GM18511 (cell line): ENCODE results near the gene MAP2K2.

Source experiments
- ATAC-seq: cut with Tn5 transposase; IDR thresholded peaks from one replicate; pipeline ENCODE4 v1.9.1; 2021; ENCODE audit warnings: mild to moderate bottlenecking, moderate library complexity; ENCODE audit not compliant: unreplicated experiment

The MAP2K2 gene

DNA sequence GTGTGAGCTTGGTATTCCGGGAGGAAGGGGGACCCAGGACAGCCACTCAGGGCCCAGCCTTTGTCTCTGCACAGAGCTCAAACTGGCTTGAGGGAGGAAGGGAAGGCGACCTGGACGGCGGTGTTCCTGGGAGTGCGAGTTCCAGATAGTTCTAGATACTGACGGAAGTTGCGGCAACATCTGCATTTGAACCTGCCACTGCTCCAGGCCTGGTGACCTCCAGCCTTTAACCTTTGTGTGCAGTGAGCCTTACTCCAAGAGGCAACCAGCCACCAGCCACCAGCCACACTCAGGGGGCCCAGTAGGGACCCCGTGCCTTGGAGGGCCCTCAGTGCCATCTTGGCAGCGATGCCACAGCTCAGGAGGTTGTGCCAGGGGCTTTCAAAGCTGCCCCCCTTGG is 41.8 kb downstream of the MAP2K2 start:
- no peak for ATAC-seq

DNA sequence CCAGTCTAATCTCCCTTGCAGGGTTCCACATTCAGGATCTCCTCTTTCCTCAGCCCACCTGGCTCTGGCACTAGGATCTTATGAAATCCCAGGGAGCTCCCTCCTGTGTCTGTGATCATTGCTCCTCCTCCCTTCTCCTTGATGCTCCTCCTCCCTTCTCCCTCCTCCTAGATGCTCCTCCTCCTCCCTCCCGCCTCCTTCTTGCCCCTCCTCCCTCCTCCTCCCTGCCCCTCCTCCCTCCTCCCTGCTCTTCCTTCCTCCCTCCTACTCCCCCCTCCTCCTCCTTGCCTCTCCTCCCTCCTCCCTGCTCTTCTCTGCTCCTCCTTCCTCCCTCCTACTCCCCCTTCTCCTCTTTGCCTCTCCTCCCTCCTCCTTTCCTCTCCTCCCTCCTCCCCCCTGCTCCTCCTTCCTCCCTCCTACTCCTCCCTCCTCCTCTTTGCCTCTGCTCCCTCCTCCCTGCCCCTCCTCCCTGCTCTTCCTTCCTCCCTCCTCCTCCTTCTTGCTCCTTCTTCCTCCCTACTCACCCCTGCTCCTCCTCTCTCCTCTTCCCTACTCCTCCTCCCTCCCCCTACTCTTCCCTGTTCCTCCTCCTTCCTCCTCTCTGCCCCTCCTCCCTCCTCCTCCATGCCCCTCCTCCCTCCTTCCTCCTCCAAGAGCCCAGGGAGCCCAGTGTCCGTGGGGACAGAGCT is 42.3 kb downstream of the MAP2K2 start:
- no peak for ATAC-seq

DNA sequence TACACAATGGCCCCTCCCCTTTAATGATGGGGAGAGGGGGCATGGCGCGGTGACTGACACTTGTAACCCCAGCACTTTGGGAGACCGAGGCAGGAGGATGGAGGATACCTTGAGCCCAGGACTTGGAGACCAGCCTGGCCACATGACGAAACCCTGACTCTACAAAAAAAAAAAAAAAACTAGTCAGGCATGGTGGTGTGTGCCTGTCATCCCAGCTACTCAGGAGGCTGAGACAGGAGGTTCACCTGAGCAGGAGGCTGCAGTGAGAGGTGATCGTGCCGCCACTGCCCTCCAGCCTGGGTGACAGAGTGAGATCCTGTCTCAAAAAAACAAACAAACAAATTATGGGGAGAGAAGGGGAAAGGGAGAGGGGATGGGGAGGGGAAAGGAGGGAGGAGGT is 43.4 kb downstream of the MAP2K2 start:
- no peak for ATAC-seq

DNA sequence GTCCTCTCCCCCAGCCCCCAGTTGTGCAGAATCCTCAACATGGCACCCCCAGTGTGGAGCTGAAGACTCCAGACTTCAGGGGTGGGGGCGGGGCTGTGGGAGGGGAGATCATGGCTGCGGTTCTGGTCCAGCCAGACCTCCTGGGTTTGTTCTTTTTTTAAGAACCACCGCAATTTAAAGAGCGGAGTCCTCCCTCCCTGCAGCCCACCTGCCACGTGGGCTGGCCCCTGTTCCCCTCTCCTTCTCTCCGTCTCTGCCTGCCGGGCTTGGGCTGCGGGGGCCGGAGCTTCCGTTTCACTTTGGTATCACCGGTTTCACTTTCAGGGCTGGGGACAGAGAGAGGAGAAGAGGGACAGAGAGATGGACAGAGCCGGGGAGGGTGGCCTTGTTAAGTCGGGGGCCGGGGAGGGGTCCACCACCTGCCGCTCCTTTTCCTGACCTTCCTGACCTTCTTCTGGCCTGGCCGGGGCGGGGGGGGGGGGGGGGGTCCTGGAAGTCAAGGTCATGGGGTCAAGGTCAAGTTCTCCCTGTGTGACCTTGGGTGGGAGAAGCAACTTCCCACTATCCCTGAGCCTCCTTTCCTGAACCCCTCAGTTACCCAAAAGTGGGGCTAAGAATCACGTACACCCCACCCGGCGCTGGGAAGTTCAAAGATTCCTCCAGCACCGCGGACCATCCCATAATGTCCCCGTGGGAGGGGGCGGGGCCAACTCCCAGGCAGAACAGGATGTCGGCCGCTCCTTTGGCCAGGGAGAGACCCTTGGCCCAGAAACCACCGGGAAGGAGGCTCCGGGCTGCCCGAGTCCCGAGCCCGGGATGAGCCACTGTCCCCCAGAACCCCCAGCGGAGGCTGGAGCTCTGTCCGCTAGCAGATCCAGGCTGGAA is 45.9 kb downstream of the MAP2K2 start:
- ATAC-seq: no peak

DNA sequence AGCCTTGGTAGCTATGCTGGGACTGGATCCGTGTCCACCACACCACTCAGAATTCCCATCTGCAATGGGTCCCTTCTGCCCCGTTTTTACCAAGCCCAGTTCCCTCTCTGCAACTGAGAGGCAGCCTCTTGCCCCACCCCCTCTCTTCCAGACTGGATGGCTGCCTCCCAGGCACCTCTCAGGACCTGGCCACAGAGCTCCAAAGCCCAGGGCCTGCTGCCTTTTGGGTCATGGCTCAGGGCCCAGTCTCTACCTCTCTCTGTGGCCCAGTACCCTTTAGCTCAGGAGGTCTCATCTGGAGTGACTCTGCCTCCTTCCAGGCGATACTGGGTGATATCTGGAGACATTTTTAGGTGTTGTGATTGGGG is 46.9 kb downstream of the MAP2K2 start:
- no peak for ATAC-seq

DNA sequence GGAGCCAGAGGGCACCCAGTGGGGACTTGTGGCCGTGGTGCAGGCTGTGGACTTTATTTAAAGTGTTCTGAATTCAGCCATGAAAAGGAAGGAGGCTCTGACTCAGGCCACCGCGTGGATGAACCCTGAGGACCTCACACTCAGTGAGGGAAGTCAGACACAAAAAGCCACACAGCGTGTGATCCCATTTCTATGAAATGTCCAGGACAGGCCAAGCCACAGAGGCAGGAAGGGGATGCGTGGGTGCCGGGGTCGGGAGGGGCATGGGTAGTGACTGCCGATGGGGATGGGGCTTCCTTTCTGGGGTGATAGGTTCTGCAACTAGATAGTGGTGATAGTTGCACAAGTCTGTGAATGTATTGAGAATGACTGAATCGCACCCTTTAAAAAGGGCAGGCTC is 48.5 kb downstream of the MAP2K2 start:
- no peak for ATAC-seq

DNA sequence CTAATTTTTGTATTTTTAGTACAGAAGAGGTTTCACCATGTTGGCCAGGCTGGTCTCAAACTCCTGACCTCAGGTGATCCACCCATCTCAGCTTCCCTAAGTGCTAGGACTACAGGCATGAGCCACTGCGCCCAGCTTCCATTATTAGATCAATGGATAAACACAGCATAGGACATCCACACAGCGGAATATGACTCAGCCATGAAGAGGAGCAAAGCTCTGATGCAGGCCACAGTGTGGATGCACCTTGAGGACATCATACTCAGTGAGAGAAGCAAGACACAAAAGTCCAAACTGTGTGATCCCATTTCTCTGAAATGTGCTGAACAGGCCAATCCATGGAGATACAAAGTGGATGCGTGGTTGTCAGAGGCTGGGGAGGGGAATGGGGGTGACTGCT is 52.3 kb downstream of the MAP2K2 start:
- ATAC-seq: no peak

DNA sequence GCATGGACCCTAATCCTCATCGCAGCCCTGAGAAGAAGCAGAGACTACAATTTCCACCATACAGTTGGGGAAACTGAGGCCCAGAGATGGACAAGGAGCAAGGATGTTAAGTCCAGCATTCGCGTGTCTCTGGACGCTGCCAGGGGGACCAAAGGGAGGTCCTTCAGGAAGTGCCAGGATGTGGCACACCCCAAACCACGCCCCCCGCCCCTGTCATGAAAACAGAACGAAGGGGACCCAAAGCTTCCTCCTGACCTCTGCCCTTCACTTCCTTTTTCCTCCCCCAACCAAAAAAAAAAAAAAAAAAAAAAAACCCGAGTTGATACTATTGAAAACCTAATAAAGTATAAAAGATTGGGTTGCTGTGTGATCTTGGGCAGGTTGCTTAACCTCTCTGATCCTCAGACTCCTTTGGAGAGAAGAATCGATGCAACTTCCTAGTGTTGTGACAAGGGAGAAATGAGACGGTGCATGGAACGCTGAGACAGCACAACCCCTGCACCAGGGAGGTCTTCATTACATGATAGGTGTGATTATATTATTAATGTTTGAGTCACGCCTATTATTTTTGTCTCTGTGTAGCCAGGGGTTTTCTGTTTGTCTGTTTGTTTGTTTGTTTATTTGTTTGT is 54.5 kb downstream of the MAP2K2 start:
- no peak for ATAC-seq

DNA sequence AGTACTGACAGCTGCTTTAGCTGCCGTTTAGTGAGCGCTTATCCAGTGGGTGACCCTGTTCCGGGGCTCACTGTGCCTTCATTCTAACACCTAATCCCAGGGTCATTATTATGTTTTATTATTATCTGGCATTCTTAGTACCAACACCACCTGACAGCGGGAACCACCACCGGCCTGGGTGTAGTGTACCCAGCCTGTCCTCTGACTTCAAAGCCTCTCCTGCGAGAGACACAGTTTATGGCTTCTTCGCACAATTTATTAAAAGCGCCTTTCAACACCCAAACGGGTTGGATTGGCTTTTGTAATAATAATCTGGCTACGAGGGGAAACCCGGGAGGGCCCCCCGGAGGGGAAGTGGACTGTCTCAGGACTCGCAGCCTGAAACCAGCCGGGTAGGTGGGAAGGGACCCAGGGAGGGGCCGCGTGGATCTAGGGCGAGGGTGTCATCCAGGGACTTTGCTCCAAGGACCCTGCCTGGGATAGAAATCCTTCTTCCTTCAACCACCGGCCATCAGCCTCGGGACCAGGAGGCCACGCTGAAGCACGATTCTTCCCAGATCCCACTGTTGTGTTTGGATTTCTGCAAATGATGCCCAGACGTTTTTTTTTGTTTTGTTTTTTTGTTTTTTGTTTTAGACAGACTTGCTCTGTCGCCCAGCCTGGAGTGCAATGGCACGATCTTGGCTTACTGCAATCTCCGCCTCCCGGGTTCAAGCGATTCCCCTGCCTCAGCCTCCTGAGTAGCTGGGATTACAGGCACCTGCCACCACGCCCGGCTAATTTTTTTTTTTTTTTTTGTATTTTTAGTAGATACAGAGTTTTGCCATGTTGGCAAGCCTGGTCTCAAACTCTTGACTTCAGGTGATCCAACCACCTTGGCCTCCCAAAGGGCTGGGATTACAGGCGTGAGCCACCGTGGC is 55.6 kb downstream of the MAP2K2 start:
- no peak for ATAC-seq

DNA sequence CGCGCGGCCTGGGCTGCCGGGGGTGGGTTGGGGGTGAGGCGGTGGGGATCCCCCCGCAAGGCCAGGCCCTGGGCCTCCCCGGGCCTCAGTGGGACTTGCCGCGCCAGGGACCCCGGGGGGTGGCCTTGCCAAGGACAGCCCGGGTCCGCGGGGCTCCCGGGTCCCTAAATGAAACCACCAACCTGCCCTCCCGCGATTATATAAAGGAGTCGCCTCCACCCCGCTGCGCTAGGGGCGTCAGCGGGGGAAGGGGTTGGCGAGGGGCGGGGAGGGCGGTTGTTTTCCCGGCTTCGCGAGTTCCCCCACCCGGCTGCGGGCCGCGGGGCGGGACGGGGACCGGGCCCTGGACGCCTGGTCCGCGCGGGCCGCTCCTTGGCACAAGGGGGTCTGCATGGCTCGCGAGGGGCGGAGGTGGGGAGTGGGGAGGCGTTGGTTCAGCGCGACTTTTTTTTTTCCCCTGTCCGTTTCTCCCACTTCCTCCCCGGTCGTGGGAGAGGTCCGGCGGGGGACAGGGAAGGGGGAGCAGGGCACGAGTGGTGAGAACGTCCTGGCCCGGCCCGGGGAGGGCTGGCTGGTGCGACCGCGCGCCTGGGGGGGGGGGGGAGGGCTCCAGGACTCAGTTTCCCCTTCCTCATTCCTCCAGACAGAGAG is 56.4 kb downstream of the MAP2K2 start:
- ATAC-seq: no peak

DNA sequence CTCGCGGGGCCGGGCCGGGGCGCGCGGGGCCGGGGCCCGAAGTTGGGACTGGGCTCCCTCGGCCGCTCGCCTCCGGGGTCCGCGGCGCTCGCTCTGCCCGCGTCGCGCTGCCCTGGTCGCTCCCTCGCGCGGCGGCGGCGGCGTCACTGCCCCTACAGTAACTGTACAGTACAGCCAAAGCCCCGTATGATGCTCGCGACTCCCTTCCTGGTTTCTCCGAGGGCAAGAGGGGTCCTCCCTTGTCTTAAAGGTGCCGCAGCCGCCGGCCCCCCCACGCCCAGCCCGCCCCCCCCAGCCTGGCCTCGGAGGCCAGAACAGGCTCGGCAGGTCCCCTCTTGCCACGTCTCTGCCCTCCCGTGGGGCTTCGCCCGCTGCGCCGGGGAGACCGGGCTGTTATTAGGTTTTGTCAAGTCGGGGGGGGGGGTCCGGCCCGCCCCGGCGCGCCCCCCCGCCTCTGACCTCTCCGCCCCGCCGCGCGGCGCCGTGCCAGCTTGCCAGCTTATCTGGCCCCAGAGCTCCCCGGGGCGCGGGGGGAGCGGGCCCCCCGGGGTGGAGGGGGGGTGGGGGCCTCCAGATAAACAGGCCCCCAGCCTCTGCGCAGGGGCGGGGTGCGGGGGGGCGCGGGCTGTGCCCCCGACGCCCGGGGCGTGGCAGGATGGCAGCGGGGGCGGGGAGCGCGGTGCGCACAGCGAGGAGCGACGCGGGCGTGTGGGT is 57.1 kb downstream of the MAP2K2 start, which contains the start of gene ZBTB7A:
Gene ZBTB7A (minus strand): TSS at position 218 of the 714 bp plus-strand sequence. CDS start 11,667 bp downstream, outside the sequence.
- ATAC-seq: no peak

DNA sequence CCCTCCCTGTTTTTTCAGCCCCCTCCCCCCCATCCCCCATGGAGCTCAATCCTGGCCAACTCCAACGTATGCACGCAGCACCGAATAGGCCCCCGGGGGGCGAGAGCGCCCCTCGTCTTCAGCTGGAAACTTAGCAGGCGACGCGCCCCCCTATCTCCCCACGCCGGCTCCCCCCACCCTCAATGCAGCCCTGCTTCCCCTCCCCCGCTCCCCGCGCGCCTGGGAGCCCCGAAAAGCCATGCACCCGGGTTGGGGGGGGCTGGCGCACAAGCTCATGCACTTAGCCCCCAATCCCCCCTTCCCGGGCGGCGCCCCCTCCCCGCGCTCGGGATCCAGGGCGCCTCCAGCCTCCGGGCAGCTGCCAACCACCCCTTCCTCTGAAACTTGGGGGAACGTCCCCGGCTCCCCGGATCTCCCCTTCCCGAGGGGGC is 57.7 kb downstream of the MAP2K2 start:
- ATAC-seq: no peak

DNA sequence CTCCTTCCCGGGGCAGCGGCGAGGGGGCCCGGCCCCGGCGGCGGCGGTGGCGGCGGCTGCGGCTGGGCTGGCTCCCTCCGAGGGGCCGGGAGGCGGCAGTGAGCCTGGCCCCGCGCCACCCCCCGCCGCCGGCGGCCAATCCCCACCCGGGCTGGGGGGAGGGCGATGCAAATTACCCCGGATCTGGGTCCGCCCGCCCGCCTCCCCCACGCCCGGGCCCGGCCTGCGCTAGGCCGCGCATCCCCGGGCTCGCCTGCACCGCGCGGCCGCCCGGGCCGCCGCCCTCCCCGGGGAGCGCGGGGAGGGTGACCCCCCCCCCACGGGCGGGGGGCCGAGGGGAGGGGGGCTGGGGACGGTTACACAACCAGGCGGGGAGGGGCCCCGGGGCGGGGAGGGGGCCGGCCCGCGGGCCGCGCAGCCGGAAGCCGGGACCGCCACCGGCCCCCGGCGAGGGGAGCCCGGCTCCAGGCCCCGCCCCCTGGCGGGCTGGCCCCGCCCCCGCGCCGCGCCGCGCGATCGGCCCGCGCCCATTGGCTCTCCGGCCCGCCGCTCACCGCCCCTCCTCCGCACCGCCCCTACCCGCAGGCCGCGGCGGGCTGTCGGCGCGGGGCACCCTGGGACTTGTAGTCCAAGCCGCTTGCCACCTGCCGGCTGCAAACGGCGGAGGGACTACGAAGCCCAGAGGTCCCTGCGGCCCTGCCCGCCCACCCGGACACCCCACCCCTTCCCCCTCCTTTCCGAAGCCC is 58.3 kb downstream of the MAP2K2 start:
- peak; percentile 76 for ATAC-seq

DNA sequence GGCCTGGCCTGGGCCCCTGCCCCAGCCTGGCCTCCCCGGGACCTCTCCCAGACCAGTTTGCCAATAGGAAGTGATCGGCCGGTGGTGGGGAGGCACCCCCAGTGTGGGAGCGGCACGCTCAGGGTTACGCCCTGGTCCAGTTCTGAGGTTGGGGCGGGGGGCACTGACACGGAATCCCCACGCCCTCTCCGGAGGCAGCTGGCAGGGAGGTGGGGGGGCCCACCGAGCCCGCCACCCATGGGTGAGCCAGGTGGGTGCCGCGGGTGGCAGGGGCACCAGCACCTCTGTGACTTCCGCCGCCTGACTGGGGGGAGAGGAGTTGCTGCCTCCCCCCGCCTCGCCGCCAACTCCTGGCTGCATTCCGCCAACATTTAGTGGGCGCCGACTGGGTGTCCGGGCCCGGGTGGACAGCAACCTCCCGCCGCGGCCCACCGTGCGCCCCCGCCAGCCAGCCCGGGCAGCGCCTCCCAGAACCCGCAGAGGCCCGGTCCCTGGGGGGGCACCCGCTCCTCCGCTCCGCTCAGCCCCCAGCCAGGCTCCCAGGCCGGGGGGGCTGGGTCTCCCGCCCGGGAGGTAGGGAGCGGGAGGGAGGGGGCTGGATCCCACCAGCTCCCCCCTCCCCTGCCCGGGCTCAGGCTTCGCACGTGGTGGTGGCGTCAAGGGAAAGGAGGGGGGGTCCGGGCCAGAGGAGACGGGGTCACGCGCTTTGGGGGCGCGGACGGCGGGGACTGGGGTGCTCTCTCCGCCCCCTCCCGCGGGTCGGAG is 59.2 kb downstream of the MAP2K2 start:
- peak; percentile 15 for ATAC-seq

DNA sequence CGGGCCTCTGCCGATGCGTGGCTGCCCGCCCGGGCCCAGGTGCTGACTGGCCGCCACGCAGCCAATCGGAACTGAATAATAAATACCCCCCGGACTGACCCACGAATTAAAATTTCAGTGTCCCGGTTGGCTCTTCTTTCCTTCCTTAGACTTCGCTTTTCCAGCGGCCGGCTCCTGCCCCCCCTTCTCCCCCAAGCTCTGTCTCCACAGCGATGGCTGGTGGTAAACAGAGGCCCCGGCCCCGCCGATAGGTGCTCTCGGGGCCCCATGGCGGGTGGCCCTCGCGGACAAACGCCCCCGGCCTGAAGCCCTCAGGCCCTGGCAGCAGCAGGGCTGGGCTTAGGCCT is 59.8 kb downstream of the MAP2K2 start:
- ATAC-seq: no peak

DNA sequence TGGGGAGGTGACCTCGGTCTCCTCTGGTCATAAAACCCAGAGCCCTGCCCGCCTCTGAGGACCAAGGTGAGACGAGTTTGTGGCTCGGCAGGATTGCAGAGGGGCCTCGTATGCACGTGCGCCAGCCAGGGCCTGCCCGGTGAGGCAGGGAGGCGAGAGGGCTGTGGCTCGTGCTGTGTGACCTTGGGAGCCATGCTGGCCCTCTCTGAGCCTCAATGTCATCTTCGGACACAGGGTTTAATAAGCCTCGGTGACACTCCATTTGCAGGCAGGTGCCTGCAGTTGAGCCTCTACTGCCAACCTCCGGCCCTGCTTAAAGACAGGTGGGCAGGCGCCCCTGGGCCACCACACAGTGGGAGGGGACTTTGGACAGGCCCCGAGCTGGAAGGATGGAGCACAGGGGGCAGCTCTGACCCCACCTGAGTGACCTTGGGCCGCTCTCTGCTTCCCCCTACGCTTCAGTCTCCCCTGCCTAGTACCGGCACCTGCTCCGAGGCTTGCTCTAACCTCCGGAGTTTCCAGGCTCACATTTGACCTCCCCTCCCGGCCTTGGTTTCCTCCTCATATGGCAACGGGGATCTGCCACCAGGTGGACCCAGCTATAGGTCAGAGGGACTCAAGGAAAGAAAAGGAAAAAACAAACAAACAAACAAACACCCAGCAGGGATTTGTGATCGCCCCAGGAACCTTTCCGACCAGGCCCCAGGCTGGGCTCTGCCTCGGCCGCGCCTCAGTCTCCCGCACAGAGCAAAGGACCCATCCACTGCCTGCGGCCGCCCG is 60.4 kb downstream of the MAP2K2 start:
- ATAC-seq: no peak
